HG03135 (cell line): Measurements from ENCODE around the gene EPHA5.

ENCODE experiments used
- ATAC-seq: cut with Tn5 transposase; IDR thresholded peaks from one replicate; pipeline ENCODE4 v1.9.1; 2021; ENCODE audit warnings: mild to moderate bottlenecking, moderate library complexity; ENCODE audit not compliant: unreplicated experiment

Gene EPHA5

DNA sequence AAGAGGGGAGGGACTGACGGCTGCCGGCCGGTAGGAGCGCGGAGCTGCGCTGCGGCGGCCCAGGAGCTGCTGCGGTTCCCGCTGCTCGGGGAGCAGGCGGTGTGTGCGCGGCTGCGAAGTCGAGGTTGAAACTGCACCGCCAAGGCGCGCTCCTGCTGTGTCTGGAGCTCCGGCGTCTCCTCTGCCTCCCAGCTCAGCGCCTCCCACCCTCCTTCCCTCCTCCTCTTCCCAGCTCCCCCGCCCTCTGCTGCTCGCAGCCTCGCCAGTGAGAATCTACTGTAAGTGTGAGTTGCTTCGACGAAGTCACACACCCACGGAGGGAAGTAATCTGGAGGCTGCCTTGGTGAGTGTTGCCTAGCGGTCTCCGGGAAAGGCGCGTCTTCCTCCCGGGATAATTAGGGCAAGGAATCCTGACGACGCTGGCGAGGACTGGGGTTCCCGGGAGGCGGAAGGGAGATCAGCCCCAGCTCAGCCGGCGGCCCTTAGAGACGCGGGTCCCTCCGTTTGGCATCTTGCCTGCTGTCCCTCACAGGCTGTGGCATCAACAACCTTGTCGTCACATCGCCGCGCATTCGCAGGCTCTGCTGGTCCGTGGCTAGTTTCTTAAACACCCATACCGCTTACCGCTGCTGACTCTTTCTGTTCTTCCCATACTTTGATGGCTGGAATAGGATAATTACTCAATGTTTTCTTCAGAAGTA lies at the start of gene EPHA5:
Gene EPHA5, minus strand, starts transcription at position 159 of the 701 bp plus-strand sequence. CDS start 747 bp downstream, outside the sequence.
- no peak for ATAC-seq

DNA sequence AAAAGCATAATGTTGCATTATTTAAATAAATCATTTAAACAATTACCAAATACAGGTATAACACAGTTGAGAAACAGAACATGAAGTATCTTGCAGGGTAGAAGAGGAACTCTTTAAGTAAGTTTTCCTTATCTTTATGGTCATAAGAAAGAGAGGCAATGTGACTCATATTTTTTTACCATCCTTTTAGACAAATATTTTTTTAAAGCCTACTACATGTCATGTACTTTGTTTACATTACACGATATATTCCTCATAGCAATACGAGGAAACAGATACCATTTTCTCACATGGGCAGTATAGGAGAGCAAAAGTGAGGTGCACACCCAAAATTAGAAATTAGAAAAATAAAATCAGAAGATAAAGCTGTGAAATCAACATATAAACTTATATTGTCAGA lies 49.3 kb upstream of the EPHA5 start:
- no peak for ATAC-seq

DNA sequence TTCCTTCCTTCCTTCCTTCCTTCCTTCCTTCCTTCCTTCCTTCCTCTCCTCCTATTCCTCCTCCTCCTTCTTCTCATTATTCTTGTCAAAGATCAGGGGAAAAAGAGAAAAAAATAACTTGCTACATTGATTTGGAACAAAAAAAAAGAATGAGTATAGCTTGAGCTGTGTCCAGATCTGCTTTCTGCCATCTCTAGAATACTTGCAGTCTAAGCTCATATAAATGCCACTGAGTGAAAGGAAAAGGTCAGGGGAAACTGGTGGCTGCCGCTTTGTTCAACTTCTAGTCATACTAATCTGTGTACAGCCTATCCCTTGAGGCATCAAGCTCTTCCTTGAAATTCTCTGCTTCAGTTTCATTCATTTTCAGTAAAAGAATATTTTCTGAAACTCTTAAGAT lies 28.3 kb upstream of the EPHA5 start:
- no peak for ATAC-seq

- ATAC-seq: no peak
Measured at GRCh38 chr4:65696436-65696835, 26.1 kb upstream of the EPHA5 start.

DNA sequence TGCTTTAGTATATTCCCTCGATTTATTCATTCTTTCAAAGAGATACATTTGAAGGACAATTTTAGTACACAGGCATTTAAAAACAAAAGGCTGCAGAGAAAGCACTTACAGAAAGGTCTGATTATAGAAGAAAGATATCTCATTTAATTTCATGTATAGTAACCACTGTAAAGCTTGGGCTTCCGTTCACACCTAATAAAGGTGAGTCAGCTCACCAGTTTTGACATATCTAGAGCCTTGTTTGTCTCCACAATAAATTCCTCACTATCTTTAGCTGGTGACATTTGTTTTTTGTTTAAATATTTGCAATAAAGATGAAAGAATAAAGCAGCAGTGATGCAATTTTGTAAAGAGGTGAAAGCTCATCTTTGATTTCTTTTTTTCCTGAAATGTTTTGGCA lies 1.1 kb upstream of the EPHA5 start:
- no peak for ATAC-seq

GRCh38 chr4:65670020-65670330 lies 314 bp downstream of the EPHA5 start:
- no peak for ATAC-seq

- ATAC-seq: no peak
Measured at GRCh38 chr4:65669111-65670019, 924 bp downstream of the EPHA5 start.

GRCh38 chr4:65668201-65669089 lies 1.8 kb downstream of the EPHA5 start:
- no peak for ATAC-seq

GRCh38 chr4:65667506-65668041 lies 2.7 kb downstream of the EPHA5 start:
- no peak for ATAC-seq

DNA sequence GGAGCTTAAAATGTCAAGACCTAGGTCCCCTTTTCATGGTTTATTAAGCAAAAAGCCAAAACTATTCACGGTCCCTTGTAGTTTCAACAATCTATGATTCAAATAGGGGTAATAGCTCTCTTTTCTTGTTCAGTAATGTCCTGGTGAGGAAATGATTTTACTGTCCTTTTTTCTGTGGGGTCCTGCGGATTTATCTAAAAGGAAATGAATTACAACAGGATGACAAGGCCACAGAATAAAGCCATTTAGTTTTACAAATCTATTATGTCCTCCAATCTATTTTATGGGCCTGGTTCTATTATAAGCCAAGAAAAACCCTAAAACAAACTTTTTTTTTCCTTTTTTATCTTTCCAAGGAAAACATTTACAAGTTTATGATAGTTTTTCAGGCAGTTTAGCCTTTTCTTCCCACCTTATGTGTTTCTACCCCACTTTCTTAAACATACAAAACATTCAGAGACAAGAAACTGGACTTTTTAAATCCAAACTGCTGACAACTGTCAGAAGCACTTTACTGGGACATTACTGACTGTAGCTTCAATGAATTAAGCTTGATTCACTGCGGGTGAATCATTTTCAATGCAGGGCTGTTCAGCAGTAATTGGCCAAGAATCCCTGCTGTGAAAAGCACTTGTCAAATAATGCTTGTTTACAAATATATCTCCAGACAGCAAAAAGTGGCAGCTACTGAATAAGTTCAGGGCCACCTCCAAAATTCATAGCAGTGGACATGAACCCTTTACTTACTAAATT lies 4.3 kb downstream of the EPHA5 start:
- no peak for ATAC-seq

- ATAC-seq: no peak
Measured at GRCh38 chr4:65661471-65661870, 8.8 kb downstream of the EPHA5 start.

GRCh38 chr4:65658117-65658516 lies 12.2 kb downstream of the EPHA5 start:
- ATAC-seq: no peak

GRCh38 chr4:65656008-65656407 lies 14.3 kb downstream of the EPHA5 start:
- no peak for ATAC-seq

DNA sequence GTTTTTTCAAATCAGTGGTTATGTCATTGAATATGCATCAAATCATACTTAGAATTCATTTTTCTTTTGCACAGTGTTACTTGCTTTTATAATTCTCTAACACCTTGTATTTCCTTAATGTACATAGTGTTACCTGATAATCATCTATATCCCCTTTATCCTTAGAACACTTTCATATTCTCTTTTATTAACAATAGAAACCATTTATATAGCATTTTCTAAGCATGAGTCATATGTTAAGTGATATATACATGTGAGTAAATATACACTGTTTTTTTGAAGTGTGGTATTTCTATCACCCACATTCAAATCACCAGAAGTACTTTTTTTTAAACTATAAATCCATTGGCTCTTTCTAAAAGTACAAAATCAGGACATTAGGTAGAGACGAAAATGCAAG lies 15.3 kb downstream of the EPHA5 start:
- no peak for ATAC-seq

DNA sequence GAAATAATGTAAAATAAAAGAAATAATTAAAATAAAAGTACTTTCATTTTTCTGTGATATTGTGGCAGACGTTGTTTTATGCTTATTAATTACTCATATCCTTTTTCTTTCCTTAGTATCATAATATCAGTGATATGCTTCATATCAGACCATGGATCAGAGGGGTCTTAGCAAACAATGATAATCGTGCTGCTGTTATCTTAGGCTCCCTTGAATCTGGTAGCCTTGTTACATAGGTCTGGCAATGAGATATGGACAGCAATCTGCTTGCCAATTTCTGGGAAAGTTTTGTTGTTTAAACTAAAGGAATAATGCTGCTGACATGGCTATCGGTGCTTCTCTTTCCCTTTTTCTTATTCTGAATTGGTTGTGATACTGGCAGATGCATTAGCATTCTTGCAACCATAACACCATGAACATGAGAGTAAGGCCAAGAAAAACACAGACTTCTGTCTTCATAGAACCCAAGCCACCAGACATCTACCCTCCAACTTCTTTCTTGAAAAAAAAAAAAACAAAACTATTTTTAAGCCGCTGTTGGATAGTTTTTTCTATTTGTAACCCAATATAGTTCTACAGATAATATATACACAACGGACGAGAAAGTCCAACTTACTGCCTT lies 16.4 kb downstream of the EPHA5 start:
- ATAC-seq: no peak

DNA sequence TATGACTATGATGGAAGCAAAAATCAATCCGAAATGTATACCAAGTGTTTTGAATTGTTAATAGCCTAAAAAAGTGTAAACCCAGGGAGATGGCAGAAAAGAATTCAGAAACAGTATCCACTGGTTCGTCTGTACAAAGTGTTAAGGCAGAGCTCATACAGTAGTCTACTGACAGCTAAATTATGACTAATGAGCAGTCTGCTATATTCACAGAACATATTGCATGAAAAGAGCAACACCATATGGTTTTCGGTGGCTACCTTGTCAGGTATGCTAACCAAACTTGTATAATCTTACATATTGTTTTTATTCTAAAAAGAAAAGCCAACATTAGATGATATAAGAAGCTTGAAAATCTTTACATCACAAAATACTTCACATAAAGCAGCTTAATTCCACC lies 18.5 kb downstream of the EPHA5 start:
- no peak for ATAC-seq

DNA sequence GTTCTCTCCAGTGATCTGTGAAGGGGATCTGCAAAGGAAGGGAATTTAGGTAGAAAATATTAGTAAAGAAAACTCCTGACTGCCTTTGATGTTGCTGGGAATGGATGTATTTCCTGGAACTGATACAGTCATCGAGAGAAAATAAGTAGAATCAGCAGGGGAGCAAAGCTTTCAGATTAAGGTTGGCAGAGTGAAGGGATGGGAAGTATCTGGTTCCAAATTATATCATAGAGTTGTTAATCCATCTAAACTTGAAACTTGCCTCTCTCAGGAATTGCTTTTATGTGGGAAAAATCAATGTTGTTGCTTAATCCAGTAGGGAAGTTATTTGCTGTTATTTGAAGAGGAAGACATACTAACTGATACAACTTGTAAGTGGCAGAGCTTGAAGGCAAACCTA lies 19.3 kb downstream of the EPHA5 start:
- no peak for ATAC-seq

DNA sequence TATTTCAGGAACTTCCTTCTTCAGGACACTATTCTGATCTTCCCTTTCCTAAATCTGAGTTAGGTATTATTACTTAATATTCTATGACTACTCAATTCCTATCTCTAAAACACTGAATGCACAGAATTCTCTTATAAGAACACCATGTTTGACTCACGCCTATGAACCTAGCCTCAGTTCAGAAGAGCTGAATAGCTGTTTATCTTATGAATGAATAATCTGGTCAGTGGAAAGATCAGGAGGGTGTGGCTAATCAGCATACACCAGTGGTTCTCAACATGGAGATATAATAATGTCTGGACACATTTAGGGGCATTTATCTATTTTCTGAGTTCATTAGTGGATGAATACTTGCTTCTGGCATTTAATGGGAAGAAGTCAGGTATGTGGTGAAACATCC lies 24.2 kb downstream of the EPHA5 start:
- ATAC-seq: no peak

- no peak for ATAC-seq
Measured at GRCh38 chr4:65645185-65645584, 25.1 kb downstream of the EPHA5 start.
